ENCODE measurements around the gene ZNRF1.

Gene ZNRF1

GRCh38 chr16:75101635-75102034 is 102.8 kb downstream of the ZNRF1 start:
- DNase-seq: no peak

- no peak for DNase-seq
Observed at GRCh38 chr16:75102595-75102994, 103.8 kb downstream of the ZNRF1 start.

GRCh38 chr16:75103994-75104393 is 105.2 kb downstream of the ZNRF1 start:
- no peak for DNase-seq

DNA sequence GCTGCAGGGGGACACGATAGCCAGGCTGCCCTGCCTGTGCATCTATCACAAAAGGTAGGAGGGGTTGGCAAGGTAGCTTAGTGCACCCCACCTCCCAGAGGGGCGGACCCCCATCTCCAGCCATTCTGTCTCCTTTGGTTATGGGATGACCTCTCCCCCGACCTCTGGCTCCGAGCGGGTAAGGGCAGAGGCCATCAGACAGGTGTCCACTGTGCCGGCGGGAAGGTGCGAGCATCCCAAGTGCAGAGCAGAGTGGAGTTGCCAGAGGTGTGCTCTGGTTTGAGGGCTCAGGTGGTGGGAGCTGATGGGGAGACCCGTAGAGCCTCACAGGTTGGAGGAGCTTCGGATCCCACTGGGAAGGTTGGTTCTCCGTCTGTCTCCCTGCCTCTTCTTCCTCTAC is 106.0 kb downstream of the ZNRF1 start:
- DNase-seq: no peak

- no peak for DNase-seq
Observed at GRCh38 chr16:75105306-75106061, 106.7 kb downstream of the ZNRF1 start.

DNA sequence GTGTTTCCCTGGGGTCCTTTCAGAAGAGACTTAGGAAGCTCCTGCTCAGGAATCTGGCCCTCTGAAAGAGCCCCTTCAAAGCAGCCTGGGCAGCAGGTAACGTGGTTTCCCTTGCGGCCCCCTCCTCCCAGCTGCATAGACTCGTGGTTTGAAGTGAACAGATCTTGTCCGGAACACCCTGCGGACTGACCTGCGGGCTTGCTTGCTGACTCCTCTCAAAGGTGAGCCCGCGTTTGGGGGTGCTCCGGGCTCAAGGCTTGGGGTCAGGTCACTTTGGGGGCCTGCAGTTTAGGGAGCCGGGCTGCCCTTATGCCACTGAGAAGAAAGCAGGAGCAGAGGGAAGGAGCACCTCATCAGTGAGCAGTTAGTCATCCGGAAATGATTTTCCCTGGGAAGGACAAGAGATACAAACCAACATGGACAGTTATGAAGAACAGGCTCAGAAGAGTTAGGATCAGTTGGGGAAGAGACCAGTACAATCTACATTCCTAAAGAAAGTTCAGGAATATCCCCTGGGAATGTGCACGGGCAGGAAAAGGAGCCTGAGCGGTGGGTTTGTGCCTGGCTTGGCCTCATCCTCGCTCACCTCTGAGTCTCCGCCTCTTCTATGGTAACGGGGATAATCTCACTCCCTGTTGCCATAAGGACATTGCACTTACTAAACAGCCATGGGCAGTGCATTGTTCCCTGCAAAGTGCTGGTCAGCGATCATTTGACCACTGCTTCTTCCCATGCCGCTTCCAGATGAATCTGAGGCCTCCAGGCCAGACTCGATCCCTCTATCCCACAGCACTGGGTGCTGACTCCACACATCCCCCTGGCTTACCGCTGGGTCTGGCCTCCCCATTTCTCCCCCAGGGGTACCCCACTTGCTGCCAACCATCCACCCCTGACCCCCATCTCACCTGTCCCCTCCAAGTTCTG is 107.8 kb downstream of the ZNRF1 start:
- no peak for DNase-seq

DNA sequence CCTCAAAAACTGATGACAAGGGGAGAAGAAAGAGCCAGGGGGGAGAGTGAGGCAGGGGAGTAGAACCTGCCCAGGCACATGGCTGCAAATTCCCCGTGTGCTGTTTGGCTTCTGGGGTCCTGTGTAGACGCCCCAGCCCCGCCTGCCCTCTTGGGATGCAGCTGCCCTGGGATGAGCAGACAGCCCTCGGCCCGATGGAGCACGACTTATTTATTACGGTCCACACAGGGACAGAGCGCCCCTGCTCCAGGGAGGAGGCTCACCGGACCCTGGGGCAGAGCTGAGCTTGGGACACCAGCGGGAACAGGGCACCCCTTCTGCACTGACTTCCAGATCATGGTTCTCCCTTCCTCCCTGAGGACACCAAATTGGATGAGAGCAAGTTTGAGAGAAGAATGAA is 108.7 kb downstream of the ZNRF1 start:
- no peak for DNase-seq

GRCh38 chr16:75108792-75109731 is 110.2 kb downstream of the ZNRF1 start:
- DNase-seq: no peak

DNA sequence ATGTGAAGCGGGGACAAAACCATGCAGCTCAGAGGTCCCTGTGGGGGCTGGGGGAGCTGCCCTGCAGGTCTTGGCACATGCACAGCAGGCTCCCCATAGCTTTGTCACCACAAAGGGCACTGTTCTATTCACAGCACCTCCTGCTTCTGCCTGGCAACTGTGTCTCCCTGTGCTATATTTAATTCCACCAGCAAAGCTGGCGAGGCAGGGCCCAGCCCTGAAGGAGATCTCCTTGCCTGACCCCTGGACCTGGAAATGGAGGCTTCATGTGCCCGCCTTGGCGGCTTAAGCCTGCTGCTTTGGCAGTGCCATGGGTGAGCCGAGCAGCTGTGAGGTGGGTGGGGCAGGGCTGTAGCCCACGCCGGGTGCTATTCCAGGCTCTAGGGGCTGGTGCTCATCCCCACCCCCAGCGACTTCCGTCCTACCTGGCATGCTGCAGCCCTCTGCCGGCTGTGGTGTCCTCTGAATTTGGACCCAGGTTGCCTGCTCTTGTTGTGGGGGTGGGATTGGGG is 111.0 kb downstream of the ZNRF1 start:
- no peak for DNase-seq

GRCh38 chr16:75110637-75111513 is 112.1 kb downstream of the ZNRF1 start:
- DNase-seq: peak; percentile 31

- DNase-seq: no peak
Observed at GRCh38 chr16:75111514-75111940, 112.7 kb downstream of the ZNRF1 start.

DNA sequence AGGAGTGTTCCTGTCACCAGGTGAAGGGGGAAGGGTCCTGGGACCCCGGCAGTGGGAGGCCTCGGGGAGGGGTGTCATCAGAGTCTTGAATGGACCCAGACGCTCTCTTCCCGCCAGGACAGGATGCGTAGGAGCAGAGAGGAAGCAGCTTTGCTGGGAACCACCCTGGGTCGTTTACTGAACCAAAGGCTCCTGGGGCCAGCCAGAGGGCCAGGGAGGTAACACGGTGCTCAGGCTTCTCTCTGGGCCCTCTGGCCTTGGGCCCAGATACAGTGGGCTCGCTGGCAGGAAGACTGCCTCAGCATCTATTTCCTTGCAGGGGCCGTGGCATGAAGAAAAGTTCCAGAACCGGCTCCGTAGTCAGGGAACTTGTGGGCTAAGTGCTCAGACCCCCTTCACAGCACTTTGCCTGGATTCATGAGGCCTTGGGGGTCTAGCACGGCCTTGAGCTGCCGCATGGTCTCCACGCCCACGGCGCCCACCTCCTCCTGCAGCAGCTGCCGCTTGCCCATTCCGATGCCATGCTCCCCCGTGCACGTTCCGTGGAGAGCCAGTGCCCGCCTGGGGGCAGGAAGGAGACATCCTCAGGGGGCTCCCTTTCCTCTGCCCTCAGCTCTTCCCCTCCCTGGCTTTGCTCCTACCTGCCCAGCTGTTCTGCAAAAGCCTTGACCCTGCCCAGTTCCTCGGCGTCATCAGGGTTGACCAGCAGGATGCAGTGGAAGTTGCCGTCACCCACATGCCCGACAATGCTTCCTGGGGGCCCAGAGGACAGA is 113.3 kb downstream of the ZNRF1 start:
- no peak for DNase-seq

GRCh38 chr16:75112734-75113491 is 114.1 kb downstream of the ZNRF1 start:
- no peak for DNase-seq

GRCh38 chr16:75113541-75114121 is 114.8 kb downstream of the ZNRF1 start:
- DNase-seq: no peak

DNA sequence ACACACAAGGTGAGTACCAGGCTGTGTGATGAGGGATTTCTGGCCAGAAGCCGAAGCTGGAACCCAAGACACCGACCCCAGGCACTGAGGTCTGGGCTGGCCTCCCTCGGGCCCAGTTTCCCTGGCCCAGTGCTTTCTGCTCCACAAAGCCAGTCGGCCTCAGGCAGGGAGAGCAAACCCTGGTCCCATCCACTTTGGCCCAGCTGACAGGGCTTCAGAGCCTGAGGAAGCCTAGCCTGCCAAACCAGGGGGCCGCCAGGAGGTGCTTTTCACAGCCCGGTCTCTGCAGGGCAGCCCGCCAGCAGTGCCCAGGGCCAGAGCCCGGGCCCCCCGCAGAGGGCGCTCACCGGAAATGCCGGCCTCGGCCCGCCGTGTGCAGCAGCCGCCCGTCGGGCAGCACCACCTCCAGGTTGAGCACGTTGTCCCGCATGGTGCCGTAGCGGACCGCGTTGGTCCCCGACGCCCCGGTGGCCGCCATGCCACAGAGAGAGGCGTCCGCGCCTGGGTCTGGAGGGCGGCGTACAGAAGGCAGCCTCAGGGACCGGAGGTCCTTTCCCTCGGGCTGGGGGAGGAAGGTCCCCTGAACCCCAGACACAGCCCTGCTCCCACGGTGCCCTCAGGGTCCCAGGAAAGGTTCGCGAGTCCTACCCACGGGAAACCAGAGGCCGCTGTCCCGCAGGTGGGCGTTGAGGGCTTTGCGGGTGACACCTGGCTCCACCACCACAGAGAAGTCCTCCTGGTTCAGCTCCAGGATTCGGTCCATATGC is 115.5 kb downstream of the ZNRF1 start:
- DNase-seq: no peak

- no peak for DNase-seq
Observed at GRCh38 chr16:75114946-75115825, 116.4 kb downstream of the ZNRF1 start.

DNA sequence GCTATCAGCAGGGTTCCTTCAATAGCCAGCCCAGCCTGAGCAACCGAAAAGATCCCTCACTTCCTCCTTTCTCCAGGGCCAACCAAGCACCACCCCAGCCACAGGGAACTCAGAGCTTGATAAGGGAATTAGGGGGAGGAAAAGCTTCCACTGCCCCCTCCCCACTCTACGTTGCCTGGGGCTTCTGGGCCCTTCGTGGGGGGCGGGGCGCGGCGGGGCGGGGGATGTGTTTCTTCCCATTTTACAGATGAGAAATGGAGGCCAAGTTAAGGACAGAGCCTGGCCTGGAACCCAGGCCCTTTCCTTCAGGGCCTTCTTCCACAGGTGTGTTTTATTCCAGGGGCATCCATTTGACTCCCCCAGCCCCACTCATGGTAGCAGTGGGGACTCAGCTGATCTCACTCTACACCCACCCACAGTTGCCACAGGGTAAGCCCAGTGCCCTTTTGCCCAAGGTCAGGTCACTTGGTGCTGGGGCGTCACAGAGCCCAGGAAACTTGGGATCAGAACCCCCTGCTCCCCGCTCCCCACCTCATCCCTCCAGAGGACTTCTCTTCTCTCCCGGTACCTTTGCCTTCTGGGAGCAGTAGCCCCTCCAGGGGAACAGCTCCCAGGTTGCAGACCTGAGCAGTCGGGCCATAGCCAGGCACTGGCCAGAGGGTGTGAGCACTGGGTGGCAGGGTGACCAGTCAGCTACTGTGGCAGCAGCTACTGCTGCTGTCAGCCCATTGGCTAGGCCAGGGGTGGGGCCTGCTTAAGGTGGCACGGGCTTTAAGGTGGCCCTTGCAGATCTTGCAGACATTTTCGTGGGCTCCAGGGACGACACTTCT is 117.5 kb downstream of the ZNRF1 start, which contains the start of gene LDHD:
Gene LDHD (minus strand): TSS at position 700 of the 830 bp plus-strand sequence. CDS start 60 bp downstream, at position 640.
- DNase-seq: no peak

Measured in NCI-H526 treated with DMSO at 0.1 percent for 48 hours (cell line).